Measurements from ENCODE around the gene RHBDD2.
A peak's percentile ranks its signal among the peaks of the same experiment; 100 is the strongest.

The RHBDD2 gene

DNA sequence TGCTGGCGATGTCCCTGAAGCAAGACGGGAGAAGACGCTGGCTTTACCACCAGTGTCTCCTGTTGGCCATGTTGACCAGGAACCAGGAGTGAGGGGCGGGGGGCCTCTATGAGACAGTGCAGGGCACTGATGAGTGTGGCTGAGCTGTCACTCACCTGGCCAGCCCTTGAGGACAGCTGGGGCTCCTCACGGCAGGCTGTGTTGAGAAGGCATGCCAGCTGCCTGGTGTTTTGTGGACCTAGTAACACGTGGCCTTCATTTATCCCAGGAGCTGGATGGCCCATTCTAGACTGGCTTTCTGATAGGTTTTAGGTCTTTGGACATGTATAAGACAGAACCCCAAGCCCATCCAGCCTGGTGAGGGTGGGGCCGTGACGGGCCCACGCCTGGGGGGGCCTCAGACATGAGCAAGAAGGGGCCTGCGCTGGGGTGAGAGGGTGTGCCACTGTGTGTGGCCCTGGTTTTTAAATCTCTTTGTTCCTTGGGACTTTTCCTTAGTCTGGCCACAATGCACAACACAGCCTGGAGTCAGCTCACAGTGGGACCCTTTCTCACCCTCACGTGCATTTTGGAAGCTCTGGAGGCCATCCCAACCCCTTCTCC, 10.5 kb downstream of the RHBDD2 start:
- no peak for TF ChIP-seq YY1 (IDR thresholded peaks at IDR 0.05; ENCODE audit: low read depth)
- TF ChIP-seq, protein P1, sequence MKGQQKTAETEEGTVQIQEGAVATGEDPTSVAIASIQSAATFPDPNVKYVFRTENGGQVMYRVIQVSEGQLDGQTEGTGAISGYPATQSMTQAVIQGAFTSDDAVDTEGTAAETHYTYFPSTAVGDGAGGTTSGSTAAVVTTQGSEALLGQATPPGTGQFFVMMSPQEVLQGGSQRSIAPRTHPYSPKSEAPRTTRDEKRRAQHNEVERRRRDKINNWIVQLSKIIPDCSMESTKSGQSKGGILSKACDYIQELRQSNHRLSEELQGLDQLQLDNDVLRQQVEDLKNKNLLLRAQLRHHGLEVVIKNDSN (IDR thresholded peaks at IDR 0.05), result peak; percentile 58

DNA sequence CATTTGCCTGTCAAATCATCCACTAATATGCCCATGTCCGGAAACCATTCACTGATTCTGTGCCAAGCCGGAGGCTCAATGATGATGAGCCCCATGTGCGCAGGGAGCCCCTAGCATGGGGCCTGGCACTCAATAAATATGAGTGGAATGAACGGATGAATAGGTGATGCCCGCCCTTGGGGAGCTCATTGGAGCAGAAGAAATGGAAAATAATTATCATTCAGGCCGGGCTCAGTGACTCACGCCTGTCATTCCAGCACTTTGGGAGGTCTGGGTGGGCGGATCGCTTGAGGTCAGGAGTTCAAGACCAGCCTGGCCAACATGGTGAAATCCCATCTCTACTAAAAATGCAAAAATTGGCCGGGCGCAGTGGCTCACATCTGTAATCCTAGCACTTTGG, 11.0 kb downstream of the RHBDD2 start:
- TF ChIP-seq RAD21 (IDR thresholded peaks at IDR 0.05; ENCODE audit: low read depth) (no peak), EGR1 (IDR thresholded peaks at IDR 0.05) (peak; percentile 75; the same call in 1 of the 2 replicates), CREB1 (IDR thresholded peaks at IDR 0.05; ENCODE audit: low read depth) (no peak), FOXM1 (IDR thresholded peaks at IDR 0.05; ENCODE audit: borderline replicate concordance, low read depth) (peak; percentile 88), TAF1 (IDR thresholded peaks at IDR 0.05; ENCODE audit: low read depth) (no peak), TCF12 (IDR thresholded peaks at IDR 0.05; ENCODE audit: low read depth) (peak; percentile 98), CEBPB (IDR thresholded peaks at IDR 0.05) (peak; percentile 13; the same call in 1 of the 2 replicates), NFIC (IDR thresholded peaks at IDR 0.05) (peak; percentile 96), YY1 (IDR thresholded peaks at IDR 0.05; ENCODE audit: low read depth) (peak; percentile 31; the same call in 1 of the 2 replicates), EP300 (IDR thresholded peaks at IDR 0.05; ENCODE audit: borderline replicate concordance) (peak; percentile 98), ZBTB7A (IDR thresholded peaks at IDR 0.05; ENCODE audit: low read depth) (no peak), TEAD4 (IDR thresholded peaks at IDR 0.05) (peak; percentile 94)
- TF ChIP-seq, protein P2, sequence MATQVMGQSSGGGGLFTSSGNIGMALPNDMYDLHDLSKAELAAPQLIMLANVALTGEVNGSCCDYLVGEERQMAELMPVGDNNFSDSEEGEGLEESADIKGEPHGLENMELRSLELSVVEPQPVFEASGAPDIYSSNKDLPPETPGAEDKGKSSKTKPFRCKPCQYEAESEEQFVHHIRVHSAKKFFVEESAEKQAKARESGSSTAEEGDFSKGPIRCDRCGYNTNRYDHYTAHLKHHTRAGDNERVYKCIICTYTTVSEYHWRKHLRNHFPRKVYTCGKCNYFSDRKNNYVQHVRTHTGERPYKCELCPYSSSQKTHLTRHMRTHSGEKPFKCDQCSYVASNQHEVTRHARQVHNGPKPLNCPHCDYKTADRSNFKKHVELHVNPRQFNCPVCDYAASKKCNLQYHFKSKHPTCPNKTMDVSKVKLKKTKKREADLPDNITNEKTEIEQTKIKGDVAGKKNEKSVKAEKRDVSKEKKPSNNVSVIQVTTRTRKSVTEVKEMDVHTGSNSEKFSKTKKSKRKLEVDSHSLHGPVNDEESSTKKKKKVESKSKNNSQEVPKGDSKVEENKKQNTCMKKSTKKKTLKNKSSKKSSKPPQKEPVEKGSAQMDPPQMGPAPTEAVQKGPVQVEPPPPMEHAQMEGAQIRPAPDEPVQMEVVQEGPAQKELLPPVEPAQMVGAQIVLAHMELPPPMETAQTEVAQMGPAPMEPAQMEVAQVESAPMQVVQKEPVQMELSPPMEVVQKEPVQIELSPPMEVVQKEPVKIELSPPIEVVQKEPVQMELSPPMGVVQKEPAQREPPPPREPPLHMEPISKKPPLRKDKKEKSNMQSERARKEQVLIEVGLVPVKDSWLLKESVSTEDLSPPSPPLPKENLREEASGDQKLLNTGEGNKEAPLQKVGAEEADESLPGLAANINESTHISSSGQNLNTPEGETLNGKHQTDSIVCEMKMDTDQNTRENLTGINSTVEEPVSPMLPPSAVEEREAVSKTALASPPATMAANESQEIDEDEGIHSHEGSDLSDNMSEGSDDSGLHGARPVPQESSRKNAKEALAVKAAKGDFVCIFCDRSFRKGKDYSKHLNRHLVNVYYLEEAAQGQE (IDR thresholded peaks at IDR 0.05; ENCODE audit: low read depth), result no peak
- TF ChIP-seq, protein P3, sequence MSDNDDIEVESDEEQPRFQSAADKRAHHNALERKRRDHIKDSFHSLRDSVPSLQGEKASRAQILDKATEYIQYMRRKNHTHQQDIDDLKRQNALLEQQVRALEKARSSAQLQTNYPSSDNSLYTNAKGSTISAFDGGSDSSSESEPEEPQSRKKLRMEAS (IDR thresholded peaks at IDR 0.05), result peak; percentile 79
- TF ChIP-seq, protein P1 (IDR thresholded peaks at IDR 0.05), result peak; percentile 9; the same call in 1 of the 2 replicates

DNA sequence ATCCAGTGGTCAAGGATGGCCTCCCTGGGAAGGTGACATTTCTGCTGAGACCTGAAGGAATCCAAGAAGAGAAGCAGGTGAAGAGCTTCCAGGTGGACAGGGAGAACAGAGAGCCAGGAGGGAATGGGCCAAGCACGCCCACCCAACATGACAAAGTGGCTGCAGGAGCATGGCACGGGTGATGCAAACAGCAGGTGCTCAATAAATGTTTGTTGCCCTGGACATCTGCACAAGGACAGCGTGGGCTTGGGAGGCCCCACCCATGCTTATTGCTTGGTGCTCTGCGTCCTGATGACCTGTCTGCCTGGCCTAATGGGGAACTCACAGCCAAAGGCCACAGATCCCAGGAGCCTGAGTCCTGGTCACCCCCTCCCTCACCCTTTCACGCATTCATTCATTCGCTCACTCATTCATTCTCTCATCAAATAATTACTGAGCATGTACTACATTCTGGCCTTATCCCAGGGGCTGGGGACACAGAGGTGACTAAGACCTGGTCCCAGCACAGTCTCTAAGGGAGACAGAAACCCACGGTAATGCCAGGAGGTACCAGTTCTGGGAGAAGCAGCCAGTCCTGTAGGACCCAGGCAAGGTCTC, 13.1 kb downstream of the RHBDD2 start:
- TF ChIP-seq TEAD4 (IDR thresholded peaks at IDR 0.05), result no peak
- TF ChIP-seq EGR1 (IDR thresholded peaks at IDR 0.05), result no peak
- no peak for TF ChIP-seq RAD21 (IDR thresholded peaks at IDR 0.05; ENCODE audit: low read depth)
- TF ChIP-seq, protein P2 (IDR thresholded peaks at IDR 0.05; ENCODE audit: low read depth), result no peak
- no peak for TF ChIP-seq FOXM1 (IDR thresholded peaks at IDR 0.05; ENCODE audit: borderline replicate concordance, low read depth)
- TF ChIP-seq, protein P3 (IDR thresholded peaks at IDR 0.05), result no peak
- TF ChIP-seq, protein P1 (IDR thresholded peaks at IDR 0.05), result no peak
- no peak for TF ChIP-seq TCF12 (IDR thresholded peaks at IDR 0.05; ENCODE audit: low read depth)
- no peak for TF ChIP-seq YY1 (IDR thresholded peaks at IDR 0.05; ENCODE audit: low read depth)
- TF ChIP-seq CREB1 (IDR thresholded peaks at IDR 0.05; ENCODE audit: low read depth), result no peak
- TF ChIP-seq TAF1 (IDR thresholded peaks at IDR 0.05; ENCODE audit: low read depth), result no peak
- TF ChIP-seq NFIC (IDR thresholded peaks at IDR 0.05), result no peak
- no peak for TF ChIP-seq CEBPB (IDR thresholded peaks at IDR 0.05)
- TF ChIP-seq ZBTB7A (IDR thresholded peaks at IDR 0.05; ENCODE audit: low read depth), result no peak
- TF ChIP-seq EP300 (IDR thresholded peaks at IDR 0.05; ENCODE audit: borderline replicate concordance), result no peak

DNA sequence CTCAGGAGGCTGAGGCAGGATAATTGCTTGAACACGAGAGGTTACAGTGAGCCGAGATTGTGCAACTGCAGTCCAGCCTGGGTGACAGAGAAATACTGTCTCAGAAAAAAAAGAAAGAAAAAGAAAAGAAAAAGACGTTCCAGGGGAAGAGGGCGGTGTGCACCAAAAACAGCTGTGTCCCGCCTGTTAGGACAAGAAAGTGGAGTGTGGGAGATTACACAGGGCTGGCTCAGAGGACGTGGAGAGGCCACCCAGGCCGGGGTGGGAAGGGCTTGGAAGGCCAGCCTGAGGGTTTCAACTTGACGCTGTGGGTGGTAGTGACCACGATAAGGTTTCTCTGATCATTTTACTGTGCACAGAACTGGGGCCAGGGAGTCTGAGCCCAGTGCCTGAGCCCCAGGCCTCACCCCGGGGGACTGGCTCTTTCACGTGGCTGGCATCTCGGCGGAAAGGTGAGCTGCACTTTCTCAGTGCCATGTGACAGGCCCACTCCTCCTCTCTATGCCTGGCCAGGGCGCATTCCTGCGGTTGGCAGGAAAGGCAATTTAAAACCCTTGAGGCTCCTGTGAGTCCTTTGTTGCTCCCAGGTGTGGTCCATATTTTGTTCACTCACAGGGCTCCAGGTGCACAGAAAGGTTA, 13.9 kb downstream of the RHBDD2 start:
- TF ChIP-seq CEBPB (IDR thresholded peaks at IDR 0.05) (peak; percentile 95), FOXM1 (IDR thresholded peaks at IDR 0.05; ENCODE audit: borderline replicate concordance, low read depth) (peak; percentile 76), EP300 (IDR thresholded peaks at IDR 0.05; ENCODE audit: borderline replicate concordance) (peak; percentile 95), TAF1 (IDR thresholded peaks at IDR 0.05; ENCODE audit: low read depth) (no peak), CREB1 (IDR thresholded peaks at IDR 0.05; ENCODE audit: low read depth) (no peak), RAD21 (IDR thresholded peaks at IDR 0.05; ENCODE audit: low read depth) (peak; percentile 19; the same call in 1 of the 2 replicates), EGR1 (IDR thresholded peaks at IDR 0.05) (no peak), TEAD4 (IDR thresholded peaks at IDR 0.05) (peak; percentile 97), TCF12 (IDR thresholded peaks at IDR 0.05; ENCODE audit: low read depth) (peak; percentile 98), NFIC (IDR thresholded peaks at IDR 0.05) (peak; percentile 87), ZBTB7A (IDR thresholded peaks at IDR 0.05; ENCODE audit: low read depth) (peak; percentile 38; the same call in 1 of the 2 replicates), YY1 (IDR thresholded peaks at IDR 0.05; ENCODE audit: low read depth) (no peak)
- TF ChIP-seq, protein P2 (IDR thresholded peaks at IDR 0.05; ENCODE audit: low read depth), result no peak
- TF ChIP-seq, protein P3 (IDR thresholded peaks at IDR 0.05), result peak; percentile 97
- TF ChIP-seq, protein P1 (IDR thresholded peaks at IDR 0.05), result peak; percentile 92
